ENCODE measurements around the gene FCRL5. TPM values are rescaled to one million over a fixed set of nuclear protein-coding genes. Genes with fewer than 3 reads are reported as not detected.

The FCRL5 gene
- total and polyA plus RNA-seq, 10 of the 15 experiments (the other 5 are each of a cell fraction or from before 2014, with no cell fraction given), result 1.1 to 136 (median 7.0) TPM

DNA sequence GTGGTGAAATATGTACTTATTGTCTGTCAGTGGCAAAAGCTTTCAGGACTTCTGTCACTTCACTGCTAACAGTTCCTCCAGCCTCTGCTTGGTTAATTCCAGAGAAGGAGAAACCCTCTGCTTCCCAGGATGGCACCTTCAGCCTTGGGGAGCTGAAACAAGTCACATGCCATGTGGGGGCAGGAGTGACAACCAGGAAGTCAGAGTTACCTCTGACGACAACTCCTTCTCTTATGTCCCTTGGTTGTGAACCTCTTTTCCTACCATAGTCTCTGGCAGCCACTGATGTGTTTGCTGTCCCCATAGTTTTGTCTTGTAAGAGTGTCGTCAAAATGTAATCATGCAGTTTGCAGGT is 53.6 kb downstream of the FCRL5 start (continued):
- TF ChIP-seq ESRRA (IDR thresholded peaks at IDR 0.05; ENCODE audit: low read length) (no peak), KLF5 (IDR thresholded peaks at IDR 0.05; ENCODE audit: partially characterized antibody) (no peak), NRF1 (conservative IDR thresholded peaks at IDR 0.05; ENCODE audit: low read depth, low read length) (no peak), SREBF2 (IDR thresholded peaks at IDR 0.05; ENCODE audit: low read length) (no peak), RAD51 (IDR thresholded peaks at IDR 0.05) (no peak), RFX5 (IDR thresholded peaks at IDR 0.05; ENCODE audit: low read depth, low read length) (no peak), MYB (IDR thresholded peaks at IDR 0.05; ENCODE audit: borderline replicate concordance, low read depth, low read length) (no peak), NFYB (IDR thresholded peaks at IDR 0.05; ENCODE audit: insufficient read depth, low read depth, low read length) (no peak), MTA2 (IDR thresholded peaks at IDR 0.05; ENCODE audit: low read depth) (no peak), TBL1XR1 (IDR thresholded peaks at IDR 0.05; ENCODE audit: low read depth, low read length) (no peak), NFXL1 (IDR thresholded peaks at IDR 0.05; ENCODE audit: borderline replicate concordance) (no peak)

DNA sequence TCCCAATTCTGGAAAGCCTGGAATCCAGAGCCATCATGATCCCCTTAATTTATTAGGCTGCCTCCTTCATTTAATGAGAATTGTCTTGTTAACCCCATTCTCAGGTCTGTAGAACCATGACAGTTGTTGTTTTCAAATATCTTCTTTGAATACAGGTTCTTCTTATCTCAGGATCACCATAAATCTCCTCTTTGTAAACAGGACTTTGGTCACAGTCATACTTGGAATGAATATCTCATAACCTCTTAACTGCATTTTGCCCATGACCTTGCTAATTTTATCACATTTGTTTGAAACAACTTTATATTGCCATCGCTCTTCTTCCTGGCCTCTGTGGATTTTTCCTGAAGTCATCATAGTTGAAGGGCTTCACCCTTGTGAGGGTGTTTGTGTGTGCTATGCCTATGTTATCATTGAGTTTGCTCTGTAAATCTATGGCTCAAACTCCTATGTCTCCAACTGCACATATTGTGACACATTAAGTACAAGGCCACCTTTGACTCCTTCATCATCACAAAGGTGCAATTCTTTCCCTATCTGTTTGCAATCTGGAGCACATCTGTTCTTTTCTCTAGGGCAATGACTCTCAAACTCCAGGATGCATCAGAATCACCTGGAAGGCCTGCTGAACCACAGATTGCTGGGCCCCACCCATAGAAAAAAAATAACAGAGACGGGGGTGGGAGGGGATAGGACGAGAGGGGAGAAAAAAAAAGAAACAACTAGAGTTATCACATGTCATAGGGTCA is 54.2 kb downstream of the FCRL5 start:
- ATAC-seq, result no peak
- intact Hi-C loops (cut with micrococcal nuclease; ENCODE audit: unreplicated experiment), result no loop called here
- Histone ChIP-seq H3K4me1 (ENCODE audit: control insufficient read depth, insufficient read depth, low read length) (peaks cover 4% of the 10 kb centered on the region; the same call in 1 of the 2 replicates), H2AFZ (ENCODE audit: control insufficient read depth, low read depth, low read length) (no peak overlapping the region), H4K20me1 (ENCODE audit: control insufficient read depth, insufficient read depth) (no peaks in the 10 kb centered on the region), H3K27me3 (replicated peaks in 1 of 2; ENCODE audit: control insufficient read depth in 2 of 2, insufficient read depth in 2 of 2, low read length in 1 of 2) (0 out of 4 replicates have a peak, but pooled peaks cover 0 to 2% of the 10 kb centered on the region in 2 experiments), H3K4me2 (ENCODE audit: control insufficient read depth, insufficient read depth) (no peak overlapping the region), H3K4me3 (no peak overlapping the region), H3K79me2 (ENCODE audit: control insufficient read depth, insufficient read depth, low read length) (no peaks in the 10 kb centered on the region), H3K27ac (ENCODE audit: control insufficient read depth, insufficient read depth) (no peak overlapping the region), H3K9me3 (replicated peaks; ENCODE audit: control insufficient read depth, insufficient read depth, low read length) (no peaks in the 10 kb centered on the region), H3K36me3 (ENCODE audit: control insufficient read depth in 2 of 2, insufficient read depth in 2 of 2, low read length in 1 of 2) (no peaks in the 10 kb centered on the region), H3K9ac (ENCODE audit: control insufficient read depth, insufficient read depth, low read length) (no peak overlapping the region)
- POLR2A ChIA-PET, result no interaction called here
- CTCF ChIA-PET, result interaction anchor here (0.6 to 7.6 kb wide), 6 partner anchors 10 to 315 kb away, joined by 3 to 196 read pairs (median 5); no protein-coding TSS in a partner anchor
- 32% methylated on average over 3 of the region's 3 CpGs for WGBS (ENCODE audit: insufficient coverage, insufficient replicate concordance, low lambda C conversion rate, missing lambda C conversion rate)
- no TSS peak for BruUV-seq (replicated peaks)
- in situ Hi-C loops (cut with MboI), result loop anchor here (10.0 kb wide), 1 partner anchor 403 kb away; the partner anchor contains the start of gene ETV3L
- FAIRE-seq, result no peak
- SMC1A ChIA-PET (ENCODE audit: uncharacterized antibody, unreplicated experiment), result interaction anchor here (0.6 to 5.1 kb wide), 6 partner anchors 12 to 82 kb away, joined by 3 to 47 read pairs (median 4); no protein-coding TSS in a partner anchor
- DNase-seq (ENCODE audit: low read depth, low spot score), result no peak
- RAD21 ChIA-PET (ENCODE audit: unreplicated experiment), result interaction anchor here (1.2 to 1.4 kb wide), 2 partner anchors 8 to 14 kb away, joined by 3 read pairs; no protein-coding TSS in a partner anchor
- no peak for TF ChIP-seq MTA3 (IDR thresholded peaks at IDR 0.05; ENCODE audit: borderline replicate concordance, low read length)
- TF ChIP-seq ESRRA (IDR thresholded peaks at IDR 0.05; ENCODE audit: low read length), result no peak
- TF ChIP-seq SIX5 (IDR thresholded peaks at IDR 0.05; ENCODE audit: low read depth, low read length, severe bottlenecking), result no peak
- TF ChIP-seq, protein P1, sequence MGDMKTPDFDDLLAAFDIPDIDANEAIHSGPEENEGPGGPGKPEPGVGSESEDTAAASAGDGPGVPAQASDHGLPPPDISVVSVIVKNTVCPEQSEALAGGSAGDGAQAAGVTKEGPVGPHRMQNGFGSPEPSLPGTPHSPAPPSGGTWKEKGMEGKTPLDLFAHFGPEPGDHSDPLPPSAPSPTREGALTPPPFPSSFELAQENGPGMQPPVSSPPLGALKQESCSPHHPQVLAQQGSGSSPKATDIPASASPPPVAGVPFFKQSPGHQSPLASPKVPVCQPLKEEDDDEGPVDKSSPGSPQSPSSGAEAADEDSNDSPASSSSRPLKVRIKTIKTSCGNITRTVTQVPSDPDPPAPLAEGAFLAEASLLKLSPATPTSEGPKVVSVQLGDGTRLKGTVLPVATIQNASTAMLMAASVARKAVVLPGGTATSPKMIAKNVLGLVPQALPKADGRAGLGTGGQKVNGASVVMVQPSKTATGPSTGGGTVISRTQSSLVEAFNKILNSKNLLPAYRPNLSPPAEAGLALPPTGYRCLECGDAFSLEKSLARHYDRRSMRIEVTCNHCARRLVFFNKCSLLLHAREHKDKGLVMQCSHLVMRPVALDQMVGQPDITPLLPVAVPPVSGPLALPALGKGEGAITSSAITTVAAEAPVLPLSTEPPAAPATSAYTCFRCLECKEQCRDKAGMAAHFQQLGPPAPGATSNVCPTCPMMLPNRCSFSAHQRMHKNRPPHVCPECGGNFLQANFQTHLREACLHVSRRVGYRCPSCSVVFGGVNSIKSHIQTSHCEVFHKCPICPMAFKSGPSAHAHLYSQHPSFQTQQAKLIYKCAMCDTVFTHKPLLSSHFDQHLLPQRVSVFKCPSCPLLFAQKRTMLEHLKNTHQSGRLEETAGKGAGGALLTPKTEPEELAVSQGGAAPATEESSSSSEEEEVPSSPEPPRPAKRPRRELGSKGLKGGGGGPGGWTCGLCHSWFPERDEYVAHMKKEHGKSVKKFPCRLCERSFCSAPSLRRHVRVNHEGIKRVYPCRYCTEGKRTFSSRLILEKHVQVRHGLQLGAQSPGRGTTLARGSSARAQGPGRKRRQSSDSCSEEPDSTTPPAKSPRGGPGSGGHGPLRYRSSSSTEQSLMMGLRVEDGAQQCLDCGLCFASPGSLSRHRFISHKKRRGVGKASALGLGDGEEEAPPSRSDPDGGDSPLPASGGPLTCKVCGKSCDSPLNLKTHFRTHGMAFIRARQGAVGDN (IDR thresholded peaks at IDR 0.05), result no peak
- TF ChIP-seq, protein P2, sequence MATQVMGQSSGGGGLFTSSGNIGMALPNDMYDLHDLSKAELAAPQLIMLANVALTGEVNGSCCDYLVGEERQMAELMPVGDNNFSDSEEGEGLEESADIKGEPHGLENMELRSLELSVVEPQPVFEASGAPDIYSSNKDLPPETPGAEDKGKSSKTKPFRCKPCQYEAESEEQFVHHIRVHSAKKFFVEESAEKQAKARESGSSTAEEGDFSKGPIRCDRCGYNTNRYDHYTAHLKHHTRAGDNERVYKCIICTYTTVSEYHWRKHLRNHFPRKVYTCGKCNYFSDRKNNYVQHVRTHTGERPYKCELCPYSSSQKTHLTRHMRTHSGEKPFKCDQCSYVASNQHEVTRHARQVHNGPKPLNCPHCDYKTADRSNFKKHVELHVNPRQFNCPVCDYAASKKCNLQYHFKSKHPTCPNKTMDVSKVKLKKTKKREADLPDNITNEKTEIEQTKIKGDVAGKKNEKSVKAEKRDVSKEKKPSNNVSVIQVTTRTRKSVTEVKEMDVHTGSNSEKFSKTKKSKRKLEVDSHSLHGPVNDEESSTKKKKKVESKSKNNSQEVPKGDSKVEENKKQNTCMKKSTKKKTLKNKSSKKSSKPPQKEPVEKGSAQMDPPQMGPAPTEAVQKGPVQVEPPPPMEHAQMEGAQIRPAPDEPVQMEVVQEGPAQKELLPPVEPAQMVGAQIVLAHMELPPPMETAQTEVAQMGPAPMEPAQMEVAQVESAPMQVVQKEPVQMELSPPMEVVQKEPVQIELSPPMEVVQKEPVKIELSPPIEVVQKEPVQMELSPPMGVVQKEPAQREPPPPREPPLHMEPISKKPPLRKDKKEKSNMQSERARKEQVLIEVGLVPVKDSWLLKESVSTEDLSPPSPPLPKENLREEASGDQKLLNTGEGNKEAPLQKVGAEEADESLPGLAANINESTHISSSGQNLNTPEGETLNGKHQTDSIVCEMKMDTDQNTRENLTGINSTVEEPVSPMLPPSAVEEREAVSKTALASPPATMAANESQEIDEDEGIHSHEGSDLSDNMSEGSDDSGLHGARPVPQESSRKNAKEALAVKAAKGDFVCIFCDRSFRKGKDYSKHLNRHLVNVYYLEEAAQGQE (IDR thresholded peaks at IDR 0.05; ENCODE audit: low read depth, low read length), result no peak
- no peak for TF ChIP-seq MTA2 (IDR thresholded peaks at IDR 0.05; ENCODE audit: low read depth)

Data from GM12878 (cell line).